Measurements from ENCODE around the gene COL21A1. TPM values are rescaled to one million over a fixed set of nuclear protein-coding genes. Genes with fewer than 3 reads are reported as not detected.
"Not testable (repeated sequence)": the region's sequence is repeated elsewhere in the genome, so short reads cannot be mapped to it uniquely, and the experiment has no call there.

Gene COL21A1
- total RNA-seq, 2 experiments from 2014 or later: not detected

GRCh38 chr6:56268266-56268665 lies 20.9 kb upstream of the COL21A1 start:
- intact Hi-C loops (cut with micrococcal nuclease): no loop called here
- POLR2A ChIA-PET: no interaction called here
- H3K36me3 Mint-ChIP-seq: no peaks in the 10 kb centered on the region
- CTCF ChIA-PET: no interaction called here
- DNase-seq: no peak
- peaks cover 28% of the 10 kb centered on the region for H3K9me3 Mint-ChIP-seq
- H3K27me3 Mint-ChIP-seq: no peaks in the 10 kb centered on the region
- H3K27ac Mint-ChIP-seq: no peak overlapping the region
- no peak overlapping the region for H3K4me3 Mint-ChIP-seq
- H3K4me1 Mint-ChIP-seq (ENCODE audit: low read depth): no peaks in the 10 kb centered on the region

GRCh38 chr6:56266011-56266410 lies 18.6 kb upstream of the COL21A1 start:
- Mint-ChIP-seq H3K27ac (no peak overlapping the region), H3K27me3 (no peaks in the 10 kb centered on the region), H3K36me3 (no peaks in the 10 kb centered on the region), H3K4me3 (no peak overlapping the region), H3K9me3 (peaks cover 15% of the 10 kb centered on the region), H3K4me1 (ENCODE audit: low read depth) (no peaks in the 10 kb centered on the region)
- no peak for DNase-seq
- ChIA-PET POLR2A (no interaction called here), CTCF (no interaction called here)
- intact Hi-C loops (cut with micrococcal nuclease): no loop called here

GRCh38 chr6:56263596-56264315 lies 16.4 kb upstream of the COL21A1 start:
- Mint-ChIP-seq H3K4me1 (ENCODE audit: low read depth) (no peaks in the 10 kb centered on the region), H3K9me3 (no peaks in the 10 kb centered on the region), H3K27me3 (no peaks in the 10 kb centered on the region), H3K4me3 (no peak overlapping the region), H3K36me3 (no peaks in the 10 kb centered on the region), H3K27ac (no peak overlapping the region)
- ChIA-PET POLR2A (no interaction called here), CTCF (no interaction called here)
- DNase-seq: no peak
- intact Hi-C loops (cut with micrococcal nuclease): no loop called here

- H3K27ac Mint-ChIP-seq; H3K4me1 Mint-ChIP-seq (ENCODE audit: low read depth); H3K4me3 Mint-ChIP-seq; DNase-seq; H3K9me3 Mint-ChIP-seq; intact Hi-C loops (cut with micrococcal nuclease); H3K36me3 Mint-ChIP-seq; H3K27me3 Mint-ChIP-seq; POLR2A ChIA-PET; CTCF ChIA-PET: not testable (repeated sequence)
These were observed 13.2 kb upstream of the COL21A1 start for GRCh38 chr6:56260593-56260992.

GRCh38 chr6:56259234-56260077 lies 12.1 kb upstream of the COL21A1 start:
- Mint-ChIP-seq H3K9me3 (no peaks in the 10 kb centered on the region), H3K4me3 (no peak overlapping the region), H3K27me3 (no peaks in the 10 kb centered on the region), H3K27ac (no peak overlapping the region), H3K4me1 (ENCODE audit: low read depth) (no peaks in the 10 kb centered on the region), H3K36me3 (no peaks in the 10 kb centered on the region)
- intact Hi-C loops (cut with micrococcal nuclease): no loop called here
- ChIA-PET POLR2A (no interaction called here), CTCF (no interaction called here)
- no peak for DNase-seq

- H3K27me3 Mint-ChIP-seq: no peaks in the 10 kb centered on the region
- no peak overlapping the region for H3K4me3 Mint-ChIP-seq
- CTCF ChIA-PET: no interaction called here
- no peaks in the 10 kb centered on the region for H3K9me3 Mint-ChIP-seq
- POLR2A ChIA-PET: no interaction called here
- H3K36me3 Mint-ChIP-seq: no peaks in the 10 kb centered on the region
- no peaks in the 10 kb centered on the region for H3K4me1 Mint-ChIP-seq (ENCODE audit: low read depth)
- H3K27ac Mint-ChIP-seq: no peak overlapping the region
- intact Hi-C loops (cut with micrococcal nuclease): no loop called here
- no peak for DNase-seq
These were observed 8.0 kb upstream of the COL21A1 start for GRCh38 chr6:56255349-56255748.

GRCh38 chr6:56250266-56250665 lies 2.9 kb upstream of the COL21A1 start:
- ChIA-PET POLR2A (no interaction called here), CTCF (no interaction called here)
- H3K4me1 Mint-ChIP-seq (ENCODE audit: low read depth): no peaks in the 10 kb centered on the region
- no peaks in the 10 kb centered on the region for H3K36me3 Mint-ChIP-seq
- H3K4me3 Mint-ChIP-seq: no peak overlapping the region
- no peak for DNase-seq
- no peak overlapping the region for H3K27ac Mint-ChIP-seq
- intact Hi-C loops (cut with micrococcal nuclease): no loop called here
- no peaks in the 10 kb centered on the region for H3K9me3 Mint-ChIP-seq
- H3K27me3 Mint-ChIP-seq: no peaks in the 10 kb centered on the region

- CTCF ChIA-PET: no interaction called here
- no peak overlapping the region for H3K4me3 Mint-ChIP-seq
- H3K36me3 Mint-ChIP-seq: no peaks in the 10 kb centered on the region
- POLR2A ChIA-PET: no interaction called here
- H3K9me3 Mint-ChIP-seq: no peaks in the 10 kb centered on the region
- no peak overlapping the region for H3K27ac Mint-ChIP-seq
- intact Hi-C loops (cut with micrococcal nuclease): no loop called here
- no peak for DNase-seq
- no peaks in the 10 kb centered on the region for H3K27me3 Mint-ChIP-seq
- H3K4me1 Mint-ChIP-seq (ENCODE audit: low read depth): no peaks in the 10 kb centered on the region
These were observed 308 bp upstream of the COL21A1 start for GRCh38 chr6:56247654-56248122.

- H3K27me3 Mint-ChIP-seq: no peaks in the 10 kb centered on the region
- CTCF ChIA-PET: no interaction called here
- no peak for DNase-seq
- H3K4me3 Mint-ChIP-seq: no peak overlapping the region
- H3K36me3 Mint-ChIP-seq: no peaks in the 10 kb centered on the region
- intact Hi-C loops (cut with micrococcal nuclease): no loop called here
- no peak overlapping the region for H3K27ac Mint-ChIP-seq
- H3K9me3 Mint-ChIP-seq: no peaks in the 10 kb centered on the region
- POLR2A ChIA-PET: no interaction called here
- H3K4me1 Mint-ChIP-seq (ENCODE audit: low read depth): no peaks in the 10 kb centered on the region
These were observed 869 bp downstream of the COL21A1 start for GRCh38 chr6:56246541-56246880.

GRCh38 chr6:56245903-56246351 lies 1.5 kb downstream of the COL21A1 start:
- no peak for DNase-seq
- intact Hi-C loops (cut with micrococcal nuclease): no loop called here
- H3K4me1 Mint-ChIP-seq (ENCODE audit: low read depth): no peaks in the 10 kb centered on the region
- H3K36me3 Mint-ChIP-seq: no peaks in the 10 kb centered on the region
- POLR2A ChIA-PET: no interaction called here
- no peaks in the 10 kb centered on the region for H3K9me3 Mint-ChIP-seq
- CTCF ChIA-PET: no interaction called here
- H3K27me3 Mint-ChIP-seq: no peaks in the 10 kb centered on the region
- no peak overlapping the region for H3K27ac Mint-ChIP-seq
- H3K4me3 Mint-ChIP-seq: no peak overlapping the region

- Mint-ChIP-seq H3K36me3 (no peaks in the 10 kb centered on the region), H3K9me3 (no peaks in the 10 kb centered on the region), H3K27me3 (no peaks in the 10 kb centered on the region), H3K27ac (no peak overlapping the region), H3K4me1 (ENCODE audit: low read depth) (no peaks in the 10 kb centered on the region), H3K4me3 (no peak overlapping the region)
- ChIA-PET POLR2A (no interaction called here), CTCF (interaction anchor here (1.1 kb wide), 1 partner anchor 46 kb away, joined by 4 read pairs; no protein-coding TSS in a partner anchor)
- DNase-seq: no peak
- intact Hi-C loops (cut with micrococcal nuclease): no loop called here
These were observed 2.7 kb downstream of the COL21A1 start for GRCh38 chr6:56244528-56245253.

GRCh38 chr6:56244089-56244488 lies 3.3 kb downstream of the COL21A1 start:
- Mint-ChIP-seq H3K36me3 (no peaks in the 10 kb centered on the region), H3K4me1 (ENCODE audit: low read depth) (no peaks in the 10 kb centered on the region), H3K27ac (no peak overlapping the region), H3K9me3 (no peaks in the 10 kb centered on the region), H3K4me3 (no peak overlapping the region), H3K27me3 (no peaks in the 10 kb centered on the region)
- no peak for DNase-seq
- POLR2A ChIA-PET: no interaction called here
- intact Hi-C loops (cut with micrococcal nuclease): no loop called here
- CTCF ChIA-PET: no interaction called here

Data from activated CD4-positive, alpha-beta memory T cell treated with anti-CD3 and anti-CD28 coated beads for 36 hours (primary cell).